Progenitor cell of endocrine pancreas (in vitro differentiated cells): Measurements from ENCODE around the gene TBC1D32. TPM values are rescaled to one million over a fixed set of nuclear protein-coding genes. Genes with fewer than 3 reads are reported as not detected.

Source experiments
- DNase-seq: peaks from one replicate; pipeline ENCODE4 v3.0.0; 2021; ENCODE audit warnings: low spot score; ENCODE audit not compliant: unreplicated experiment
- H3K27ac Mint-ChIP-seq: 2 replicates; pipeline ENCODE4 v1.8.0; 2021; ENCODE audit warnings: mild to moderate bottlenecking, moderate library complexity, mixed read lengths
- H3K27me3 Mint-ChIP-seq: 2 replicates; pipeline ENCODE4 v1.8.0; 2021; ENCODE audit warnings: mixed read lengths
- H3K36me3 Mint-ChIP-seq: 2 replicates; pipeline ENCODE4 v1.8.0; 2022; ENCODE audit warnings: mixed read lengths; ENCODE audit not compliant: insufficient read depth
- H3K4me1 Mint-ChIP-seq: 2 replicates; pipeline ENCODE4 v1.8.0; 2021; ENCODE audit warnings: low read depth, mixed read lengths
- H3K4me3 Mint-ChIP-seq: 2 replicates; pipeline ENCODE4 v1.8.0; 2021; ENCODE audit warnings: low read depth, mild to moderate bottlenecking, moderate library complexity, mixed read lengths
- H3K9me3 Mint-ChIP-seq: 2 replicates; pipeline ENCODE4 v1.8.0; 2021; ENCODE audit warnings: low read depth, mixed read lengths
- total RNA-seq: library from RNA; stranded (reverse); gene quantifications from 2 replicates; pipeline ENCODE4 v1.2.1, GENCODE V29; 2021
- TF ChIP-seq, protein P1 (sequence below): fragments of 200-600 bp; sonication (generic); IDR thresholded peaks from one replicate; pipeline ENCODE4 v1.5.0; 2021; ENCODE audit warnings: antibody characterized with exemption, mild to moderate bottlenecking; ENCODE audit not compliant: unreplicated experiment

TBC1D32 gene
- total RNA-seq, 1 donor from 2014 or later = 15.4 TPM

GRCh38 chr6:121190122-121190521, 144.2 kb downstream of the TBC1D32 start:
- no peaks in the 10 kb centered on the region for H3K9me3 Mint-ChIP-seq
- H3K27me3 Mint-ChIP-seq = no peaks in the 10 kb centered on the region
- H3K36me3 Mint-ChIP-seq = peaks cover 1% of the 10 kb centered on the region
- H3K4me1 Mint-ChIP-seq = peaks cover 2% of the 10 kb centered on the region
- TF ChIP-seq, protein P1, sequence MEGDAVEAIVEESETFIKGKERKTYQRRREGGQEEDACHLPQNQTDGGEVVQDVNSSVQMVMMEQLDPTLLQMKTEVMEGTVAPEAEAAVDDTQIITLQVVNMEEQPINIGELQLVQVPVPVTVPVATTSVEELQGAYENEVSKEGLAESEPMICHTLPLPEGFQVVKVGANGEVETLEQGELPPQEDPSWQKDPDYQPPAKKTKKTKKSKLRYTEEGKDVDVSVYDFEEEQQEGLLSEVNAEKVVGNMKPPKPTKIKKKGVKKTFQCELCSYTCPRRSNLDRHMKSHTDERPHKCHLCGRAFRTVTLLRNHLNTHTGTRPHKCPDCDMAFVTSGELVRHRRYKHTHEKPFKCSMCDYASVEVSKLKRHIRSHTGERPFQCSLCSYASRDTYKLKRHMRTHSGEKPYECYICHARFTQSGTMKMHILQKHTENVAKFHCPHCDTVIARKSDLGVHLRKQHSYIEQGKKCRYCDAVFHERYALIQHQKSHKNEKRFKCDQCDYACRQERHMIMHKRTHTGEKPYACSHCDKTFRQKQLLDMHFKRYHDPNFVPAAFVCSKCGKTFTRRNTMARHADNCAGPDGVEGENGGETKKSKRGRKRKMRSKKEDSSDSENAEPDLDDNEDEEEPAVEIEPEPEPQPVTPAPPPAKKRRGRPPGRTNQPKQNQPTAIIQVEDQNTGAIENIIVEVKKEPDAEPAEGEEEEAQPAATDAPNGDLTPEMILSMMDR = no peak
- H3K4me3 Mint-ChIP-seq = no peak overlapping the region
- H3K27ac Mint-ChIP-seq = no peak overlapping the region
- no peak for DNase-seq

GRCh38 chr6:121188356-121188755, 145.9 kb downstream of the TBC1D32 start:
- TF ChIP-seq, protein P1 = no peak
- no peak for DNase-seq
- Mint-ChIP-seq H3K36me3 (peaks cover 1% of the 10 kb centered on the region), H3K9me3 (no peaks in the 10 kb centered on the region), H3K4me3 (no peak overlapping the region), H3K27me3 (no peaks in the 10 kb centered on the region), H3K4me1 (peaks cover 2% of the 10 kb centered on the region), H3K27ac (no peak overlapping the region)

DNA sequence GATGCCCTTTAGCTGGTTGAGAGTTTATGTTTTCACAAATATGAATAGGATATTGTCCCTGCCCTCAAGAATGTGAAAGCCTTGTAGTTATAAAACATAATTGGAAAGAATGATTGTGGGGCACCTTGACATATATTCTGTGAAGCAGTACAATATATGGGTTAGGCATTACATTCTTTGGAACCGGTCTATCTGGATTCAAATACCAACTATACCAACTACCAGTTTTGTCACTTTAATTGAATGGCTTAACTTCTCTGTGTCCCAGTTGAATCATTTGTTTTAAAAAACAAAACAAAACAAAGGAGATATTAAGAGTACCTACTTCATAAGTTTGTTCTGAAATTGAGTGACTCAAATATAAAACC, 146.5 kb downstream of the TBC1D32 start:
- H3K9me3 Mint-ChIP-seq = no peaks in the 10 kb centered on the region
- TF ChIP-seq, protein P1 = no peak
- no peak overlapping the region for H3K27ac Mint-ChIP-seq
- no peaks in the 10 kb centered on the region for H3K27me3 Mint-ChIP-seq
- peaks cover 1% of the 10 kb centered on the region for H3K36me3 Mint-ChIP-seq
- no peak for DNase-seq
- no peak overlapping the region for H3K4me3 Mint-ChIP-seq
- peaks cover 2% of the 10 kb centered on the region for H3K4me1 Mint-ChIP-seq

DNA sequence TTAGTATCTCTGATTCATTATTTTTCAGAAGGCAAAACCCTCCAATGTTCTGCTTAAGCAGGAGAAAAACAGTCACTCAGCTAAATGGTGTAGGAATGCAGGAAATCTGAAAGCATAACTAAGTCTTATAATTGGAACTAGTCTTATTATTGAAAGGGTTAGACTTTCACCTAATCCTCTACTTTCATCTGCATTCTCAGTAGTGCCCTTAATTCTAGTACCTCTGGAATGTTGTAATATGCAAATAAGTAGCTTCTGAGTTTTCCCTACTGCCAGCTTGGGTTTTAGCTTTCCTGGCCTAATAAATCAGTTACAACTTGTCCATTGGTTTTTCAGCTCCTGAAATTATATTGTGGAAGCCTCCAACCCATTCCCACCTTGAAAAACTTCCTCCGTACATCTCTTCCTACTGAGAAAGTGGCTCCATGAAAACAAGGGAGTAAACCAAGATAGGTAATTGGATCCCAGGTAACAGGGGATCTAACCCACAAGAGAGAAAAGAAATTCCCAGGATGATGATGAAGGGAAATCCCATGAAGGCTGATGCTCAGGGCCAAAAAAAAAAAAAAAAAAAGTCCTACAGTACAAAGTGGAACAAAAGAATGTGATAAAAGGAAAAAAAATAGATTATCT, 147.0 kb downstream of the TBC1D32 start:
- H3K27ac Mint-ChIP-seq = no peak overlapping the region
- peaks cover 2% of the 10 kb centered on the region for H3K4me1 Mint-ChIP-seq
- no peaks in the 10 kb centered on the region for H3K27me3 Mint-ChIP-seq

DNA sequence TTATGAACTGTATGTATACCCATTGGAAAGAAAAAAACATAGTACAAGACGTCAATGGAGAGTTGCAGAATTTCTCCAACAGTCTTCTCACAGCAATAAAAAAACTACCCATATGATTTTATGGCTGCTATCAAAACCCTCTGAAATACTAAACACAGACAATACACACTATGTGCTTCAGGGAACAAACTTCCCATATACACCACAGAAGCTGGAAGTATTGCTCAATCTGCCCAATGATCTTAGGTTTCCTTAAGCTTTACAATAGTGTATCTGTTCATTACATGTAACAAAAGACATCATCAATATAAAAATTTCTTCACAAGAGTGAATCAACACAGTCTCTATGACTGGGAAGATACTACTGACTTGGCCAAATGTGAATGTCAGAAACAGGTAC, 150.5 kb downstream of the TBC1D32 start:
- peaks cover 6% of the 10 kb centered on the region for H3K9me3 Mint-ChIP-seq
- H3K4me3 Mint-ChIP-seq = no peak overlapping the region
- H3K4me1 Mint-ChIP-seq = peaks cover 2% of the 10 kb centered on the region
- no peak for DNase-seq
- no peaks in the 10 kb centered on the region for H3K27me3 Mint-ChIP-seq
- H3K36me3 Mint-ChIP-seq = peaks cover 5% of the 10 kb centered on the region
- H3K27ac Mint-ChIP-seq = no peak overlapping the region
- TF ChIP-seq, protein P1 = no peak

More for the DNA sequence above, 147.0 kb downstream of the TBC1D32 start:
- TF ChIP-seq, protein P1 = no peak
- DNase-seq = no peak
- Mint-ChIP-seq H3K36me3 (peaks cover 1% of the 10 kb centered on the region), H3K4me3 (no peak overlapping the region), H3K9me3 (no peaks in the 10 kb centered on the region)
